ENCODE results near the gene TM2D1.
"Not testable (repeated sequence)": the region's sequence is repeated elsewhere in the genome, so short reads cannot be mapped to it uniquely, and the experiment has no call there.

Gene TM2D1

DNA sequence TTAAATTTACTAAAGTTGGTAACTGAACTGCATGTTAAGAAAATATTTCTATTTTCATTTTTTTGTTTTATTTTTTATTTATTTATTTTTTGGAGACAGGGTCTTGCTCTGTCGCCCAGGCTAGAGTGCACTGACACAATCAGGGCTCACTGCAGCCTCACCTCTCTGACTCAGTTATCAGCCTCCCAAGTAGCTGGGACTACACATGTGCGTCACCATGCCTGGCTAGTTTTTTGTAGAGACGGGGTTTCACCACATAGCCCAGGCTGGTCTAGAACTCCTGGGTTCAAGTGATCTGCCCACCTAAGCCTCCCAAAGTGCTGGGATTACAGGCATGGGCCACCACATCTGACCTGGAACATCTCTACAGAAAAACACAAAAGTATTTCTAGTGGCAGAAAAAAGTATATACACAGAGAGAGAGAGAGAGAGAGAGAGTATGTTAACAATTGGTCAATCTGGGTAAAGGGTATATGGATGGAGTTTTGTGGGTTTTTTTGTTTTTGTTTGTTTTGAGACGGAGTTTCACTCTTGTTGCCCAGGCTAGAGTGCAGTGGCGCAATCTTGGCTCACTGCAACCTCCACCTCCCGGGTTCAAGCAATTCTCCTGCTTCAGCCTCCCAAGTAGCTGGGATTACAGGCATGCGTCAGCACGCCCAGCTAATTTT is 5.8 kb downstream of the TM2D1 start:
- not testable (repeated sequence) for DNase-seq (ENCODE audit: low spot score)

DNA sequence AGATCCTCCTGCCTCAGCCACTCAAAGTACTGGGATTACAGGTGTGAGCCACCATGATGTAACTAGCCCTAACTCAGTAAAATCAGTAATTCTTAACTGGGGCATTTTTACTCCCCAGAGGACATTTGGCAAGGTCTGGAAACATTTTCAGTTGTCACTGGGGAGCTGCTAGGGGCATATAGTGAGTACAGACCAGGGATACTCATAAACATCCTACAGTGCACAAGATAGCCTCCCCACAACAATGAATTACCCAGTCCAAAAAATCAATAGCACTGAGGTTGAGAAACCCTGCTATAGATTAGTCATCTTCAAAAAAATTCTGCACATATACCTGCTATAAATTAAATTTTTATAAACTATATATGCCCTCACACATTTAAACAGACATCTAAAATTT is 13.0 kb downstream of the TM2D1 start:
- no peak for DNase-seq (ENCODE audit: low spot score)

DNA sequence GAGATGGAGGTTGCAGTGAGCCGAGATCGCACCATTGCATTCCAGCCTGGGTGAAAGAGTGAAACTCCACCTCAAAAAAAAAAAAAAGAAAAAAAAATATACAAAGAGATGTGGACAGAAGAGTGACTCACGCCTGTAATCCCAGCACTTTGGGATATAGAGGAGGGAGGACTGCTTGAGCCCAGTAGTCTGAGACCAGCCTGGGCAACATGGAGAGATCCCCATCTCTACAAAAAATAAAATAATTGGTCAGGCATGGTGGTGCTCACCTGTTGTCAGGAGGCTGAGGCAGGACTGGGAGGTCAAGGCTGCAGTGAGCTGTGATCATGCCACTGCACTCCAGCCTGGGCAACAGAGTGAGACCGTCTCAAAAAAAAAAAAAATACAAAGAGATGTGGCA is 13.7 kb downstream of the TM2D1 start:
- not testable (repeated sequence) for DNase-seq (ENCODE audit: low spot score)

DNA sequence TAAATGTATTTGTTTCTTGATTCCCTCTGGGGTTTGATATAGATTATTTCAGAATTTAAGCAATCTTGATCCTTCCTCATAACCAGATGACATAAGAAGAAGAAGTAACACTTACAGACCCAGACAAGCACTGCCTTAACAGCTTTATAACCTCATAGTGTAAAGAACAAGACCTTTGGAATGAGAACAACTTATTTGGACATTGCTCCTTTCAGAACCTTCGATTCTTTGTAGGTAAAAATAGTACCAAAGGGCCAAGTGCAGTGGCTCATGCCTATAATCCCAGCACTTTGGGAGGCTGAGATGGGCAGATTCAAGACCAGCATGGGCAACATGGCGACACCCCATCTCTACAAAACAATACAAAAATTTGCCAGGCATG is 15.0 kb downstream of the TM2D1 start:
- DNase-seq (ENCODE audit: low spot score): no peak

DNA sequence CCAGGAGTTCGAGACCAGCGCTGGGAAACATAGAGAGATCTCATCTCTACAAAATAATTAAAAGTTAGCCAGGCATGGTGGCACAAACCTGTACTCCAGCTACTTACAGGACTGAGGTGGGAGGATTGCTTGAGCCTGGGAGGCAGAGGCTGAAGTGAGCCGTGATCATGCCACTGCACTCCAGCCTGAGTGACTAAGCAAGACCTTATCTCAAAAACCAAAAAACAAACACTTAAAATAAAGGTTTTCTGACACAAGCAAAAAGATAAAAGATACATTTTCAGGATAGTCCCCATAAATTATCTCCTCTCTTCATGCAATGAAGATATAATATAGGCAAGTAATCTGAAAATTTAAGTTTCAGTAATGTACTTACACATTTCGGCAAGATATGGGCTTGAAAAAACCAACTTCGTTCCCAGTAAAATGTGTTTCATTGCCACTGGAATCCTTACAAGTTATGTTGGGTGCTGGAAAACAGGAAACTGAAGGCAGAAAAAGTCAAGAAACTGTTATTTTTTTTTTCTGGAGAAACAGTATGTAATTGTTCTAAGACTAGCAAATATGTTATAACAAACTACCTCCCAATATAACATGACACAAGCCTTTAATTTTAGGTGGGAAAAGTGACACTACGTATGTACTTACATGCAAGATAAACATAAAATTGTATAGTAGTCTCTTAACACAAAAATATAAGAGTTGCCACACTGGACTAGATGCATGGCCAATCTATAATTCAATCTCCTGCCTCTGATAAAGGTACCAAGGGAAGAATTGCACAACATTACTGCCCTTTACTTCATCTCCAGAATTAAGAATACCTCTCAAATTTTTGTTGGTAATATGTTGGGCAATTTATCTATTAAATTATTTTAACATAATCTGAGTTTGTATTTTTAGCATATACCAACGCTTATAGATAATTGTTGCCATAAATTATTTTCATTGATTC is 15.7 kb downstream of the TM2D1 start:
- DNase-seq (ENCODE audit: low spot score): no peak

DNA sequence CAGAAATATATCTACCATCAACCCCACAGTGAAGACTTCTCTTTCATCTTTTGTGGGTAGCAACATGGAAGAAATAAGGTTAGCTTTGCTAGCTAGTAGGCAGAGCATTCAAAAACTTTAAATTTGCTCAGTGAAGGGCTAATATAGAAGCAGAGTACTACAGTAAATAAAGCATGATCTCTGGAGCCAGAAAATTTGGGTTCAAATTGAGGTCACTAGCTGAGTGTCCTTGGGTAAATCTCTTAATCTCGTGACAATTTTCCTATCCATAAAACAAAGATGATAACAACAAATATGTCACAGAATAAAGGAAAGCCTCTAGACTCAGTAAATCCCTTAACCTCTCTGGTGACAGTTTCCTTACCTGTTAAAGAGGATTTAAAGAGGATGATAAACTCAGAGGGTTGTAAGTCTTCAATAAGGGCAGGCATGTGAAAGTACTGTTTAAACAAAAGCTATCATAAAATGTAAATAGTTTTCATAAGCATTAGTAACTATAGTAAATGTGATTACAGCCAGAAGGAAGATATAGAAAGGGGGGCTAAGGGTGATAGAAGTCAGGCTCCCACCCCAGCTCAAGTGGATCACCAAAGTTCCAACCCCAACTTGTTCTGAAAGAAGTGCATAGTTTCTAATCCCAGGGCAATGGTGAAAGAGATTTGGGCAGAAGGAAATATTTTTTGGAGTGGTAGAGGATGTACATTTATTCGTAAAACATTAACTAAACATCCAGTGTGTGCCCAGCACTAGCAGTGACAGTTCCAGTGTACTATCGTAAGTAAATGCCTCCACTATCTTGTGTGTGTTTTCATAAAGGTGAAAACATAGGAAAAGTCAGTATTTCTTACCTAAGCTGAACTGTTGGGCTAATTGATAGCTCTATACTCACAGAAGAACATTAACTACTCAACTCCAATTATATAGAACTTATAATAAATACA is 24.8 kb downstream of the TM2D1 start:
- no peak for DNase-seq (ENCODE audit: low spot score)

DNA sequence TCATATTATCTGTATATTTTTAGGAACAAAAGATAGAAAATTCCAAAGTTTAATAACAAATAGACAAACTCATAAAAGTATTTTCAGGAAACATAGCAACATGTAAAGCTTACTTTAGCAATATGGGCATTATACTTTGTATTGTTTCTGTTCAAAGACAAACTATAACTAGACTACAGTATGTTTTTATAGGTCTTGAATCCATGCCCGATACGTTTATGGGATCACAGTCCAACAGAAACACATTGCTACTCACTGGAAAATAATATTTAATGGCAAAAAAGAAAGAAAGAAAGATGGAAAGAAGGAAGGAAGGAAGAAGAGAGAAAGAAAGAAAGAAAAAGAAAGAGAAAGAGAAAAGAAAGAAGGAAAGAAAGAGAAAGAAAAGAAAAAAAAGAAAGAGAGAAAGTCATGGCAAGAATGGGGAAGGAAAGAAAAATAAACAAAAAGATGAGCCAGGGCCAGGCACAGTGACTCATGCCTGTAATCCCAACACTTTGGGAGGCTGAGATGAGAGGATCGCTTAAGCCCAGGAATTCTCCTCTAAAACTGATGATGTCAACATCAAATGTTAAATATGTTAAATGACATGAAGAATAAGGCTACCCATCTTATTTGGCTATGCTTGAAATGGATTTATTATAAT is 32.7 kb downstream of the TM2D1 start:
- DNase-seq (ENCODE audit: low spot score): no peak

DNA sequence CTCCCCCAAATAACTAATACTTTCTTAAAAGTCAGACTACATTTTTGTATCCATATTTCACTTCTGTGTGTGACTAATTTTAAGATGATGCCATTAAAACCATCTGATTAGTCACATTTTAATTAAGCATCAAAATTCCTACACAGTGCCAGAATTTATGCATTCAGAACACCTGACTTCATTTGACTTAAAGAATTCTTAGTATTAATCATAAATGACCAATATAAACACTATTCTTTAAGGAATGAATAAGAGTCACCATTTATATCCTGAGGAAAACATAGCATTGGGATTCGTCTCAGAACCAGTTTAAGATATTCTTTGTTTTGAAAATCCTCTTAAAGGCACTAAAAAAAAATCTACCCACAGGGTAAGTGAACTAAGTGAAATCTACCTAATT is 37.0 kb downstream of the TM2D1 start:
- DNase-seq (ENCODE audit: low spot score): no peak

DNA sequence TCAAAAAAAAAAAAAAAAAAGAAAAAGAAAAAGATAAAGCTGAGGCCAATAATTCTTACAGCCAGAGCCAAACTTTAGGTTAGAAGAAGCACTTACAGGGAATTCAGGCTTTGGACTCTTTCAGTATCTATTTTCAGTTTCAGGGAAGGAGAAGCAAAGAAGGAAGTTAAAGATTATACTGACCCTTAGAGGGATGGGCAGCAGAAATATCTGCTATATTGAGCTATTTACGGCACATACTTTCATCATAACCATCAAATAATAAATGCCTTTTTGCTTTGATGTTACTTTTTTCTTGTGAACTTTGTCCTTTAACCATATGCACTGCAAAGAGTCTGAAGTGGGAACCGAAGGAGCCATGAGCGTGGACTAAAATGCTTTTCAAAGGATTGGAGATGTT is 42.0 kb downstream of the TM2D1 start:
- no peak for DNase-seq (ENCODE audit: low spot score)

DNA sequence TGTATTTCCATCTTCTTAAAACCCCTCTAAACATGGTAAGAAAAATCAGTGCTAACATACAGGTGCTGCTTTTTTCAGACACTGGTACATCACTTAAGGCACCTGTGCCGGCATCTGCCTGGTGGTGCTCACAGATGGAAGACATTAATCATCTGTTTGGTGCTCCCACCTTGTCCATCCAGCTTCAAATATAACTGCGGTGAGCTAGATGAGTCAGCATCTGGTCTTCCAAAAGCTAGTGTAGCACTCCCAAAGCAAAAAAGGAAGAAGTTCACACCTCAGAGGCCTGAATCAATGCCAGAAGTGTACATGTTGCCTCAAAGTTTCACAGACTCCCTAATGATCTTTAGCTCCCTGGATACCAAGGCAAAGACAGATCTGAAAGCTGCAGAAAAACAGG is 44.4 kb downstream of the TM2D1 start:
- DNase-seq (ENCODE audit: low spot score): no peak

DNA sequence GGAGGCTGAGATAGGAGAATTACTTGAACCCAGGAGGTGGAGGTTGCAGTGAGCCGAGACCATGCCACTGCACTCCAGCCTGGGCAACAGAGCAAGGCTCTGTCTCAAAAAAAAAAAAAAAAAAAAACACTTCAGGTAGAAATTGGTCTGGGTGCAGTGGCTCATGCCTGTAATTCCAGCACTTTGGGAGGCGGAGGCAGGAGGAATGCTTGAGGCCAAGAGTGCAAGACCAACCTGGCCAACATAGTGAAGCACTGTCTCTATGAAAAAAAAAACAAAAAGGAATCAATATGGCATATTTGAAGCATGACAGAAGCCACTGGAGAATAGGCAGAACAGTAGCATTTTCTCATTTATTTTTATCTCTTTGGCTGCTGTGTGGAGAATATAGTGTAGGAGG is 48.1 kb downstream of the TM2D1 start:
- DNase-seq (ENCODE audit: low spot score): not testable (repeated sequence)

DNA sequence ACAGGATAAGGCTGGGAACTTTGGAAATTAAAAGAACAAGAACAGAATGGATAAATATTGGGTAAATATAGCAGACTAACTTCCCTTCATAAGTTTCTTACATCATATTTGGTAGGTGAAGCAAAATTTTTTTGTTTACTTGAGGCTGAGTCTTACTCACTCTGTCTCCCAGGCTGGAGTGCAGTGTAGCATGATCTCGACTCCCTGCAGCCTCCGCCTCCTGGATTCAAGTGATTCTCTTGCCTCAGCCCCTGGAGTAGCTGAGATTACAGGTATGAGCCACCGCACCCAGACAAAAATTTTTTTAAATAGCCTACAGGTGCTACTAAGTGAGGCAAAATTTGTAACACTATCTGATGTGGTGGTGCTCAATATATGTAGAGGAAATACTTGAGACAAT is 50.7 kb downstream of the TM2D1 start:
- no peak for DNase-seq (ENCODE audit: low spot score)

DNA sequence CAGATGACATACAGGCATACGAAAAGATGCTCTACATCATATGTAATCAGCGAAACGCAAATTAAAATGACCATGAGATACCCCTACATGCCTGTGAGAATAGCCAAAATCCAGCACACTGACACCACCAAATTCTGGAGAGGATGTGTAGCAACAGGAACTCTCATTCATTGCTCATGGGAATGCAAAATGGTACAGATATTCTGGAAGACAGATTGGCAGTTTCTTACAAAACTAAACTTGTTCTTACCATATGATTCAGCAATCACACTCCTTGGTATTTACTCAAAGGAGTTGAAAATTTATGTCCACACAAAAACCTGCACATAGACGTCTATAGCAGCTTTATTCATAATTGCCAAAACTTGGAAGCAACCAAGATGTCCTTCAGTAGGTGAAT is 52.6 kb downstream of the TM2D1 start:
- no peak for DNase-seq (ENCODE audit: low spot score)

DNA sequence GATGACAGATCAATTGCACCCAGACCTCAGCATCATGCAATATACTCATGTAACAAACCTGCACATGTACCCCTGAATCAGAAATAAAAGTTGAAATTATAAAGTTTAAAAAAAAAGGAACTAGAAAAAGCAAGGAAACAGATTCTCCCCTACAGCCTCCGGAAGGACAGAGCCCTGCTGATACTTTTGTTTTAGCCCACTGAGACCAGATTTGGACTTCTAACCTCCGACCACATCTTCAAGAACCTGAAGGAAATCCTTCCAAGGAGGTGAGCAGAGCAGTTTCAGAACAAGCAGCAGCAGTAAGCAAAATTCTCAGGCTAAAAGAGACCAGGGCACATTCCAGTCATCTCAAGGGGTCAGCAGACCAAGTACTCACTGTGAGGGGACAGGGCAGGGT is 54.5 kb downstream of the TM2D1 start:
- DNase-seq (ENCODE audit: low spot score): no peak

DNA sequence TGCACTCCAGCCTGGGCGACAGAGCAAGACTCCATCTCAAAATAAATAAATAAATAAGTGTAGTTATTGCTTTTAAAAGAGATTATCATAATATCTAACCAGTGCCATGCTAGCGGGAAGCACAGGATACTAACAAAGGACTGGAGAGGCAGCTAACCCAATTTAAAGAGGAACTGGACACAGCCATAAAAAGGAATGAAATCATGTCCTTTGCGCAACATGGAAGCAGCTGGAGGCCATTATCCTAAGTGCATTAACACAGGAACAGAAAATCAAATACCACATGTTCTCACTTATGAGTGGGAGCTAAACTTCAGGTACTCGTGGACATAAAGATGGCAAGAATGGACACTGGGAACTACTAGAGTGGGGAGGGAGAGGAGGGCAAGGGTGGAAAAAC is 54.9 kb downstream of the TM2D1 start:
- DNase-seq (ENCODE audit: low spot score): no peak

DNA sequence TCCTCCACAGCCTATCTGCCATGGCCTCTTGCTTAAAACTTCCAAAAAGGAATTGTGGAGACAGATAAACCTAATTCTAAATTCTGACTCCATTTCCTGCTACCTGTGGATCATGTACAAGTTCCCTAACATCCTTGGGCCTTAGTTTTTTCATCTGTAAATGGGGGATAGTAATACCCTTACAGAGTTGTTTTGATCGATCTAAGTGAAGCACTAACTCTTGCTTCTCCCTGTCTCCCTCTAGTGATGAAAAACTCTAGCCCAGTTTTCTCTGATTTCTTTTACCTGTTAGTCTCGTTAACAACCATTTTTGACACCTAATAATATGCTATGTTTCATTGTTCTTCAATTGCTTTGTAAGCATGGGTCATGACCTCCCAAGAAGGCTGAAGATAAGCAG is 65.9 kb downstream of the TM2D1 start:
- no peak for DNase-seq (ENCODE audit: low spot score)

DNA sequence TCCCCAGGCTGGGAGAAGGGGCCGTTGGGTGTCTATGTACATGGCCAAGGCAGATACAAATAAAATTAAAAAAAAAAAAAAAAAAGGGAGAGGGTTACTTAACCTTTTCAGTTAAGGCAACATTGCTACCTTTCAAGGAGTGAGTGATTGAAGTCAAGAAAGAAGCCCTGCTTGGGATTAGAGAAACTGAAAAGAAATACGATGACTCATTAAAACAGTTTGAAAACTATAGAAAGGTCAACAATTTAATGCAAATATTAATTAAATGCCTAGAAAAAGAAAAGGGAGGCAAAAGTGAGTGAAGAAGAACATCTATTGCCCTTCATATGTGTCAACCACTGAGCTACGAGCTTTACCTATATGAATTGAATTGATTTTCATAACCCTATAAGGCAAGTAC is 69.5 kb downstream of the TM2D1 start:
- no peak for DNase-seq (ENCODE audit: low spot score)

DNA sequence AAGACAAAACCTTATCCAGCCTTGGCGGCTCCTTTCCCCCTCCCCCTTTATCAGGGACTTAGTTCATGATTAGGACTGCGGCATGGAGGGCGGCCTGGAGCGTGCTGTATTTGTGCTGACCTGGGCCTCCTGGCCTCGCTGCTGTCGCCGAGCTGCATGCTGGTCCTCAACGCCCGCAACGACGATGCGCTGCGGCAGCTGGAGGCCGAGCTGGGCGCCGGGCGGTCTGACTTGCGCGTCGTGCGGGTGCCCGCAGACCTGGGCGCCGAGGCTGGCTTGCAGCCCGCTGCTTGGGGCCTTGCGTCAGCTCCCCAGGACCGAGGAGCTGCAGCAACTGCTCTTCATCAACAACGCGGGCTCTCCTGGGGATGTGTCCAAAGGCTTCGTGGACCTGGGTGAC is 70.9 kb downstream of the TM2D1 start:
- no peak for DNase-seq (ENCODE audit: low spot score)

DNA sequence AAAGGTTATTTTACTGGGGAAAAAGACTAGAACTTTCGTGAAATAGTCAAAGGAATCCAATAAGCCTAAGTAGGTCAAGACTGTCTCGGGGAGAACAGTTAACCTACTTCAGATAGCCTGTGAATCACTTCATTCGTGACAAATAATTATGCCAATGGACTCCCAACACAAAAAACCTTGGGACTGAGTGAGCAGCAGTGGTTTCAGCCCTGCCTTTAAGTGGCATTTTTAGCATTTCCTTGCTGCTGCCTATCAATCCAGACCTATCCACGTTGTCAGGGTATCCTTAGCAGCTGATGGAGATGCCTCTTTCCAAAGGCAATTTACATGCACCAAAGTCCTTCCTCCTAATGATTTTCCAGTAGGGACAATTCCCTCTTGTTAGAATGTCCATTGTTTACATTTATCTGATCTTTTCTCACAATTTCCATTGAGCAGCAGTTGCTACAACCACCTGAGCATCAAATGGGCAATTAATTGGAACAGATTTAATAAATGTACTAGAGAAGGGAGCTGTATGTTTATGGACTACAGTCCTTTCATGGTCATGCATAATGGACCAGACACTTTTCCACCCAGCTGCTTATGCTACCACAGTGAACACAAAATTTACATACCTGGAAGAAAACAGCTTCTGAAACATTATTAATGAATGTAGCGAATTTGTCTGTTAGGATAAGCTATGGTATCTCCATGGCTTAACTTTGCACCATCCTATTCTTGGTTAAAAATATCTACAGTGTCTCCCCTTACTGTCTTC is 75.8 kb downstream of the TM2D1 start:
- DNase-seq (ENCODE audit: low spot score): no peak

DNA sequence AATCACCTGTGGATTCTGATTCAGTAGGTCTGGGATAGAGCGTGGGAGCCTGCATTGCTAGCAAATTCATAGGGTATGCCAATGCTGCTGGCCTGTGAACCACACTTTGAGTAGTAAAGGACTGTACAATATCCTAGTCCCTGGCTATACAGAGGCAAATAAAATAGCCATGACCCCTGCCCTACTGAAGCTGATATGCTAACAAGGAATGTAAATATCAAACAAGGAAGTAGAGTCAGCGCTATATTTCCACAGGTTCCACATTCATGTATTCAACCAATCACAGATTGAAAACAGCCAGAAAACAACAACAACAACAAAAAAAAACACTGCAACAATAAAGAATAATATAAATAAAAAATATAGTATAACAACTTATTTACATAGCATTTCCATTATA is 77.8 kb downstream of the TM2D1 start:
- DNase-seq (ENCODE audit: low spot score): no peak

DNA sequence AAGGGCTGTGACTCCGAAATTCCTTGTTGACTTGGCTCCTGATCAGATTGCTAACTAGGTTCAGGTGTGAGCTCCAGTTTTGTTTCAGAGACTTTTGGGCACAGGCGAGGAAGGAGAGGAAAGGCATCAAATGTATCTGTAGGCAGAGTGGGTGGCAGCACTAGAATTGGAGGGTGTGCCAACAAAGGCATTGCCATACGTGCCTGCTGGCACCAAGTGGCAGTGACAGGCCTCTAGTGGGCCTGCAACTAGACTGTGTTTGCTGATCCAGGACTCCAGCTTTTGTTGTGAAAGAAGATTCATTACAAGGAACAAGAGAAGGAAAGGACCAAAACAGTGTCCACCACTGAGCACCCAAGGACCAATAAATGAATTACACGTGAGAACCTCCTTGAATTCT is 79.5 kb downstream of the TM2D1 start:
- no peak for DNase-seq (ENCODE audit: low spot score)

Measured in D341Med (cell line).